HFF-Myc (cell line): ENCODE measurements around the gene SEBOX.

Experiments used
- DNase-seq: peaks from one replicate; pipeline ENCODE4 v3.0.0-alpha.2; 2011; ENCODE audit warnings: low read depth; ENCODE audit errors: extremely low read depth
- H3K4me3 ChIP-seq: replicated peaks from 2 replicates; pipeline ENCODE4 v1.5.1; 2011; ENCODE audit warnings: low read depth, mild to moderate bottlenecking, control low read depth, low read length
- TF ChIP-seq, protein P1 (sequence below): IDR thresholded peaks from 2 replicates; pipeline ENCODE4 v1.5.1; 2012; ENCODE audit warnings: mild to moderate bottlenecking, low read depth, low read length, control low read depth; ENCODE audit errors: missing control alignments

SEBOX gene

DNA sequence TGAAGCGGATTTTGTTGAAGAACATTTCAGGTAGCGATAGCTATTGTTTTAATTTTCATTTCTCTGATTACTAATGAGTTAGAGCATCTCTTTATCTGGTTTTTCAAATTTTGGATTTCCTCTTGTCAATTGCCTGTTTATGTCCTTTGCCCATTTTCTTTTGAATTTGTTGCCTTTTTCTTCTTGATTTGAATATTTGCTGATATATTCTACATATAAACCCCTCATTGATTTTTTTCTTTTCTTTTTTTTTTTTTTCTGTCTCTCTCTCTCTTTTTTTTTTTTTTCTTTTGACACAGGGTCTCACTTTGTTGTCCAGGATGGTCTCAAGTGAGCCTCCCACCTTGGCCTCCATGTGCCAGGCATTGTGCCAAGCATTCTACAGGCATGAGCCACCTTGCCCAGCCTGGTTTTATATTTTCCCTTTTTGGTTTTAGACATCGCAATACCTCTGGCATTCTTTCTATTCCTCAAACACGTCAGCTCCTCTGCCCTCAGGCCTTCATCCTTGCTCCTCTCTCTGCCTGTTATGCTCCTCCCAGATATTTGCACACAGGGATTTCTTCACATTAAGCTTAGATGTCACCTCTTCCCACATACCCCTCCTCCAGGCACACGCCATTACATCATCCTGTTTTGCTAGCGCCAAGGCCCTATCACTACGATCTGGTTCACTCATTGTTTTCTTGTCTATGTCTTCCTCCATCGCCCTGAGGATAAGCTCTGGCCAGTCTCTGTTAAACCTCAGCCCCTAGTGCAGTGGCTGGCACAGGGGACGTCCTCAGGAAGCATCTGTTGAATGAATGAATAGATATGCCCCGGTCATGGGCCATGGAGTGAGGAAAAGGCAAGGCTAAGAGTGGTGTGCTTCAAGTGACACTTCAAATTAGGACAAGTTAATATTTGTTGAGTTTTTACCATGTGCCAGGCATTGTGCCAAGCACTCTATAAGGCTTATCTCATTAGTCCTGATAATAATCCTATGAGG, 15.1 kb upstream of the SEBOX start:
- DNase-seq: no peak
- H3K4me3 ChIP-seq: no peak overlapping the region
- TF ChIP-seq, protein P1, sequence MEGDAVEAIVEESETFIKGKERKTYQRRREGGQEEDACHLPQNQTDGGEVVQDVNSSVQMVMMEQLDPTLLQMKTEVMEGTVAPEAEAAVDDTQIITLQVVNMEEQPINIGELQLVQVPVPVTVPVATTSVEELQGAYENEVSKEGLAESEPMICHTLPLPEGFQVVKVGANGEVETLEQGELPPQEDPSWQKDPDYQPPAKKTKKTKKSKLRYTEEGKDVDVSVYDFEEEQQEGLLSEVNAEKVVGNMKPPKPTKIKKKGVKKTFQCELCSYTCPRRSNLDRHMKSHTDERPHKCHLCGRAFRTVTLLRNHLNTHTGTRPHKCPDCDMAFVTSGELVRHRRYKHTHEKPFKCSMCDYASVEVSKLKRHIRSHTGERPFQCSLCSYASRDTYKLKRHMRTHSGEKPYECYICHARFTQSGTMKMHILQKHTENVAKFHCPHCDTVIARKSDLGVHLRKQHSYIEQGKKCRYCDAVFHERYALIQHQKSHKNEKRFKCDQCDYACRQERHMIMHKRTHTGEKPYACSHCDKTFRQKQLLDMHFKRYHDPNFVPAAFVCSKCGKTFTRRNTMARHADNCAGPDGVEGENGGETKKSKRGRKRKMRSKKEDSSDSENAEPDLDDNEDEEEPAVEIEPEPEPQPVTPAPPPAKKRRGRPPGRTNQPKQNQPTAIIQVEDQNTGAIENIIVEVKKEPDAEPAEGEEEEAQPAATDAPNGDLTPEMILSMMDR: no peak

DNA sequence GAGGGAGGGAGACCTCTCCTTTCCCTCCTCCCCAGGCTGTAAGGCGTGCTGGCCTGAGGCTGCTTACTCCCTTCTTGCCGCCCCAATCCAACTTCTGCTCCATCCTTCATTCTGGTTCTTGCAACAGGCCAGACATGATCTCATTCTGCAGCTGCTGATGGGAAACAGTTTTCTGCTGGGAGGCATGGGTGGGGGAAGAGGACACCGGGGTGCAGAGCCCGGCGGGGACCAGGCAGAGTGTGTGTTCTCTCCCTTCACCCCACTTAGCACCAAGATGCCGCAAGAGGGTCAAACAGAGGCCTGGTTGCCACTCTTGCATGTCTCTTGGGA, 7.9 kb upstream of the SEBOX start:
- DNase-seq: no peak
- TF ChIP-seq, protein P1: no peak
- peak overlapping the region; percentile 70 for H3K4me3 ChIP-seq

DNA sequence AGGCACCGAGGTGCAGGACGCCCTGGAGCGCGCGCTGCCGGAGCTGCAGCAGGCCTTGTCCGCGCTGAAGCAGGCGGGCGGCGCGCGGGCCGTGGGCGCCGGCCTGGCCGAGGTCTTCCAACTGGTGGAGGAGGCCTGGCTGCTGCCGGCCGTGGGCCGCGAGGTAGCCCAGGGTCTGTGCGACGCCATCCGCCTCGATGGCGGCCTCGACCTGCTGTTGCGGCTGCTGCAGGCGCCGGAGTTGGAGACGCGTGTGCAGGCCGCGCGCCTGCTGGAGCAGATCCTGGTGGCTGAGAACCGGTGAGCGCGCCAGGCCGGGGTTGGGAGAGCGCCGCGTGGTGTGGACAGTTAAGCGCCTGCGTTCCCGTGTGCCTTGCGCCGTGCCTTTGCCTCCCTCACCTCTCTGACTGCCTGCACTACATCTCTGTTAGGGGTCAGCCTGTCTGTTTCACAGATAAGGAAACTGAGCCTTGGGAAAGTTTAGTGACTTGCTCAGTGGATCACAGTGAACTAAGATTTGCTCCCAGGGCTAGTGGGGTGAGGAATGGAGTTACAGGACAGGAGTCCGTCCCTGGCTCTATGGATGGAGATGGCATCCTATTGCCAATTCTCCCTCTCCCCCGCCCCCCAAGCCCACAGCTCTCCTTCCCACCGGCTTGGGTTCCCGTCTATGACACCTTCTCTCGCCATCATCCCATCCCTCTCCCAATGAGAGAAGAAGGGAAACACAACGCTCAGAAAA, 7.4 kb upstream of the SEBOX start:
- no peak for DNase-seq
- H3K4me3 ChIP-seq: peak overlapping the region; percentile 70
- TF ChIP-seq, protein P1: no peak

DNA sequence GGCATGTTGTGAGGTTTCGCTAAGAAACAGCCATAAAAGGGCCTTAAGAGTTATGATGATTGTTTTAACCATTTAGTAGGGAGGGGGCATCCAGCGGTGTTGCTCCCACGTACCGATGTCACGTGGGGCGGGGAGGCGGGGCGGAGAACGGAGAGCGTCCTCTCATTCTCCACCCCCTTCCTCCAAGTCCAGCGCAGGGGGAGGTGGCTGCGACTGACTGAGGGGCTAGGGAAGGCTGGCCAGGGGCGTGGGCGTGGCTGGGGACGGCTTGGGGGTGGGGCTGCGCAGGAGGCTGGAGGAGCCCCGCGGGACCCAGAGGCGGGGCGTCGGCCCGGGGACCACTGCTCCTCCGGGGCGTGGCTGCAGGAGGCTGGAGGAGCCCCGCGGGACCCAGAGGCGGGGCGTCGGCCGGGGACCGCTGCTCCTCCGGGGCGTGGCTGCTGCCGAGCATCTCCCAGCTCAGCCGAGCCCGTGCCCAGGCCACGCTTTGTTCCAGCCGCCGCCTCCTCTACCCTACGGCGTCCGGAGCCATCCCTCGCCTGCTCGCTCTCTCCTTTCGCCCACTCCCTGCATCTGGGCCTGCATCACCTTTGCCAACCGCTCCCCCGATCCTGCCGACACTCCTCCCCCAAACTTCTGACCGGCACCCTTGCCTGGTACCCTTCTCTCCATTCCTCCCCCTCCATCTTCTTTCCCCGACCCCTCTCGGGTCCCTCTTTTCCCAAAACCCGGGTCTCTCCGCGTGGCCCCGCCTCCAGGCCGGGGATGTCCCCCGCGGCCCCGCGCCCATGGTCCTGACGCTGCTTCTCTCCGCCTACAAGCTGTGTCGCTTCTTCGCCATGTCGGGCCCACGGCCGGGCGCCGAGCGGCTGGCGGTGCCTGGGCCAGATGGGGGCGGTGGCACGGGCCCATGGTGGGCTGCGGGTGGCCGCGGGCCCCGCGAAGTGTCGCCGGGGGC, 6.5 kb upstream of the SEBOX start, which contains the start of gene SARM1:
Gene SARM1 (plus strand): TSS at position 450 of the 958 bp plus-strand sequence. CDS start 339 bp downstream, at position 789.
- TF ChIP-seq, protein P1: no peak
- peak within 1 kb of the TSS; percentile 70 for H3K4me3 ChIP-seq
- peak; percentile 63 for DNase-seq

DNA sequence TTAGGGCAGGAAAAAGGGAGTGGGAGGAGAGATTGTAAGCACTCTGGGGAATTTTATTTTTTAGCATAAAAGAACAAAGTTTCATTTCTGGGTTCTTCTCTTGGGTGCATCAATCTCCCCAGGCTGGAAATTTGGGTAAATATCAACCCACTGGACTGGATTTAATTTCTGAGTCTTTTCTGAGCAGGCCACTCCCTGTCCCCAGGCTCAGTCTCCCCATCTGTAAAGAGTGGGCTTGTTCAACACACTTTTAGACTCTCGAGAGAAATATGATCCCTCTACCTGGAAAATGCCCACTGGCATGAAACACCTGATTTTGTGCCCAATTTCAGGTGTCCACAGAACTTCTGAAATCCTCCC, 5.7 kb upstream of the SEBOX start:
- TF ChIP-seq, protein P1: no peak
- peak overlapping the region; percentile 70; the same call in 1 of the 2 replicates for H3K4me3 ChIP-seq
- no peak for DNase-seq
